Stomach (tissue), 9 donors: ENCODE results near the gene SIK2. TPM values are rescaled to one million over a fixed set of nuclear protein-coding genes. Genes with fewer than 3 reads are reported as not detected.

ENCODE experiments used
- DNase-seq, 2 donors: peaks; one replicate each; pipeline versions ENCODE4 v3.0.0 to v3.0.0-alpha.2; 2013 to 2019
- H3K27ac ChIP-seq, 5 donors: fragments of 200-600 bp in 4 of 5; sonication (generic) in 4 of 5; one replicate each; pipeline ENCODE4 v1.5.1; 2013 to 2019; ENCODE audit warnings: mild to moderate bottlenecking in 1 of 5, moderate library complexity in 1 of 5
- H3K27me3 ChIP-seq, 3 donors: fragments of 200-600 bp; sonication (generic); one replicate each; pipeline ENCODE4 v1.5.1; 2017 to 2019; ENCODE audit warnings: mixed run types in 1 of 3
- H3K36me3 ChIP-seq, 4 donors: fragments of 200-600 bp; sonication (generic); 1 replicate in 3 of 4; 2 replicates in 1 of 4; pipeline ENCODE4 v1.5.1; 2016 to 2019
- H3K4me1 ChIP-seq, 4 donors: fragments of 200-600 bp; sonication (generic); one replicate each; pipeline ENCODE4 v1.5.1; 2016 to 2019
- H3K4me3 ChIP-seq, 4 donors: fragments of 200-600 bp; sonication (generic) in 3 of 4; one replicate each; pipeline ENCODE4 v1.5.1; 2016 to 2019; ENCODE audit warnings: mild to moderate bottlenecking in 1 of 4
- H3K9me3 ChIP-seq, 4 donors: fragments of 200-600 bp; sonication (generic); one replicate each; pipeline ENCODE4 v1.5.1; 2016 to 2019
- EP300 ChIP-seq: sonication (generic); formaldehyde crosslinking; IDR thresholded peaks from one replicate; pipeline ENCODE4 v1.6.1; 2017; ENCODE audit warnings: antibody characterized with exemption
- POLR2A ChIP-seq, 4 donors: fragments of 450-650 bp; IDR thresholded peaks; one replicate each; pipeline ENCODE4 v1.6.1; 2016; ENCODE audit warnings: antibody characterized with exemption in 4 of 4, control low read depth in 2 of 4, mild to moderate bottlenecking in 1 of 4, moderate library complexity in 1 of 4
- POLR2AphosphoS5 ChIP-seq, 3 donors: sonication (generic); formaldehyde crosslinking; IDR thresholded peaks; one replicate each; pipeline ENCODE4 v1.6.1; 2016; ENCODE audit warnings: antibody characterized with exemption in 3 of 3
- WGBS, 5 donors: extraction: QIAGEN DNeasy Blood & Tissue Kit in 3 of 5; methylation state at CpG; one replicate each; pipeline versions ENCODE4 v1.1.5 to v1.1.7; 2013 to 2018; 5-methylcytosine and 5-hydroxymethylcytosine counted together
- intact Hi-C: fragments of 100-400 bp; cut with DNase I; formaldehyde crosslinking; loops from one replicate; pipeline ENCODE4 v1.15.1; 2023; ENCODE audit warnings: low total_unique reads
- polyA plus RNA-seq, 3 donors: library from polyadenylated mRNA; stranded (reverse); fragments of 200-250 nt; gene quantifications; one replicate each; pipeline ENCODE4 v1.2.3, GENCODE V29; 2013
- total RNA-seq, 5 donors: library from RNA; depleted of rRNA; stranded (reverse); fragments of >200 nt; gene quantifications; one replicate each; pipeline versions ENCODE4 v1.1.0 to v1.2.3, GENCODE V29; 2014 to 2016
- TF ChIP-seq, protein P1 (sequence below), 7 experiments: fragments of 450-650 bp in 4 of 7; fragments of 200-600 bp in 3 of 7; sonication (generic) in 3 of 7; IDR thresholded peaks; one replicate each; pipeline ENCODE4 v1.5.1; 2016 to 2019; ENCODE audit warnings: antibody characterized with exemption in 7 of 7, control low read depth in 2 of 7, mild to moderate bottlenecking in 1 of 7
- donor health status: healthy with polysubstance abuse.
- donor health status: Bipolar disorder and iron deficiency.
- donor health status: healthy.

Gene SIK2
- total and polyA plus RNA-seq, 8 donors: 5.5 to 86.9 (median 18.4) TPM

DNA sequence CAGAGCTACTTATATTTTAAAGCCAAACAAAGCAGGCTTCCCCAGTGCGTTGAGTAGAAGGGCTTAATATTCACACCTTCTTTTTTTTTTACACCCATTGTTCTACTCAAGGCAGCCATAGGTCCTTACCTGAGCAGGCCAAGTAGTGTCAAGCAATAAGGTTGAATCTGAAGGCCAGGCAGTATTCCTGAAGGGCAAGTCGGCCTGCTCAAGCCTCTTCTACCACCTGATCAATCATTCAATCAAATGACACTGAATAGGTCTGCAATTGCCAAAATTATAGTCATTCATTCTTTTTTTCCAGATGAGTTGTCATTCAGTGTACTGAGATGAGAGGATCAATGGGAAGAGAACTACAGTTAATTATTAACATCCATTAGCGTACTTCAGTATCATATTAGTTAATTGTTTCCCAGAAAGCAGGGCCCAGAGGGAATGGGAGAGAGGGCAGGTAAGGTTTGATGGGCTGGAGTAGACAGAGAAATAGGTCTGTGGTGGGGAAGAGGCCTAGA is 175.9 kb downstream of the SIK2 start:
- Histone ChIP-seq H3K36me3 (no peaks in the 10 kb centered on the region), H3K27ac (no peak overlapping the region), H3K4me1 (peaks cover 10 to 54% (median 23%) of the 10 kb centered on the region in 4 donors), H3K9me3 (no peaks in the 10 kb centered on the region), H3K27me3 (no peaks in the 10 kb centered on the region), H3K4me3 (no peak overlapping the region)
- TF ChIP-seq POLR2A (IDR thresholded peaks at IDR 0.05) (no peak), POLR2AphosphoS5 (IDR thresholded peaks at IDR 0.05) (no peak), EP300 (no peak)
- TF ChIP-seq, protein P1, sequence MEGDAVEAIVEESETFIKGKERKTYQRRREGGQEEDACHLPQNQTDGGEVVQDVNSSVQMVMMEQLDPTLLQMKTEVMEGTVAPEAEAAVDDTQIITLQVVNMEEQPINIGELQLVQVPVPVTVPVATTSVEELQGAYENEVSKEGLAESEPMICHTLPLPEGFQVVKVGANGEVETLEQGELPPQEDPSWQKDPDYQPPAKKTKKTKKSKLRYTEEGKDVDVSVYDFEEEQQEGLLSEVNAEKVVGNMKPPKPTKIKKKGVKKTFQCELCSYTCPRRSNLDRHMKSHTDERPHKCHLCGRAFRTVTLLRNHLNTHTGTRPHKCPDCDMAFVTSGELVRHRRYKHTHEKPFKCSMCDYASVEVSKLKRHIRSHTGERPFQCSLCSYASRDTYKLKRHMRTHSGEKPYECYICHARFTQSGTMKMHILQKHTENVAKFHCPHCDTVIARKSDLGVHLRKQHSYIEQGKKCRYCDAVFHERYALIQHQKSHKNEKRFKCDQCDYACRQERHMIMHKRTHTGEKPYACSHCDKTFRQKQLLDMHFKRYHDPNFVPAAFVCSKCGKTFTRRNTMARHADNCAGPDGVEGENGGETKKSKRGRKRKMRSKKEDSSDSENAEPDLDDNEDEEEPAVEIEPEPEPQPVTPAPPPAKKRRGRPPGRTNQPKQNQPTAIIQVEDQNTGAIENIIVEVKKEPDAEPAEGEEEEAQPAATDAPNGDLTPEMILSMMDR (IDR thresholded peaks at IDR 0.05): no peak
- WGBS, 5 donors: 53 to 76% (median 60%) methylated on average over 3 of the region's 3 CpGs
- DNase-seq: no peak
- intact Hi-C loops: no loop called here

DNA sequence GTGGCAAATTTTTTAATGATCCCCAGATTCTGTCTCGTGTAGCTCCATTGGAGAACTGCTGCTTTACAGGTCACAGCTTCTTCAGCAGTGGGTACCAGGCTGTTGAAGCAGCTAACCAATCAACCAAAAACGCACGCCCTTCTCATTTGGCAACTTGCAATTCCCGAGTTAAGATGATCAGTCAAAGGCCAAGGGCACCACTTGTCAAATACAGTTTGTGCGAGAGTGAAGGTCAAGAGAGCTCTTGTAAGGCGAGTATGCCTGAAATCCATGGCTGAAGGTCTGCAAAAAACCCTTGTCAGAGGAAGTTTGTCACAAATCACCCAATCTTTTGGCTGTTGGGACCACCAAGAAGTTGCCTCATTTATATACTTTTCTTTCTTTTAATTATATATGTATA is 176.9 kb downstream of the SIK2 start:
- Histone ChIP-seq H3K27ac (no peak overlapping the region), H3K36me3 (peaks cover 0 to 3% (median 1%) of the 10 kb centered on the region in 4 donors), H3K9me3 (no peaks in the 10 kb centered on the region), H3K4me3 (no peak overlapping the region), H3K27me3 (no peaks in the 10 kb centered on the region), H3K4me1 (peaks cover 10 to 53% (median 23%) of the 10 kb centered on the region in 4 donors)
- WGBS, 5 donors: 79 to 89% (median 85%) methylated on average over 6 of the region's 6 CpGs
- TF ChIP-seq, protein P1 (IDR thresholded peaks at IDR 0.05): no peak
- no peak for TF ChIP-seq EP300
- TF ChIP-seq POLR2AphosphoS5 (IDR thresholded peaks at IDR 0.05): no peak
- TF ChIP-seq POLR2A (IDR thresholded peaks at IDR 0.05): no peak
- intact Hi-C loops: no loop called here
- DNase-seq: no peak

Other genes starting within 250 kb of the SIK2 start
- 10 to 100 TPM in 2 of 5 donors, 1 to 10 TPM in 2, not detected in 1; 2.8 to 43.2 (median 14.8) TPM for gene POU2AF1, start 223.2 kb upstream of the SIK2 start, total RNA-seq
- gene POU2AF1, start 223.2 kb upstream of the SIK2 start, polyA plus RNA-seq: 10 to 100 TPM in 1 of 3 donors, 1 to 10 TPM in 2; 7.0 to 12.3 (median 8.8) TPM
- not detected for gene BTG4, start 90.1 kb upstream of the SIK2 start, total RNA-seq
- not detected for gene BTG4, start 90.1 kb upstream of the SIK2 start, polyA plus RNA-seq
- gene HOATZ, start 87.7 kb upstream of the SIK2 start, total RNA-seq: not detected
- gene HOATZ, start 87.7 kb upstream of the SIK2 start, polyA plus RNA-seq: under 1 TPM in 1 of 3 donors, not detected in 2; 0.18 TPM
- gene LAYN, start 61.7 kb upstream of the SIK2 start, total RNA-seq: 10 to 100 TPM in 3 of 5 donors, 1 to 10 TPM in 1, under 1 TPM in 1; 0.87 to 54.0 (median 23.5) TPM
- gene LAYN, start 61.7 kb upstream of the SIK2 start, polyA plus RNA-seq: 1 to 10 TPM; 2.4 to 3.3 (median 2.6) TPM
- 10 to 100 TPM in 4 of 5 donors, 1 to 10 TPM in 1; 5.5 to 71.2 (median 41.1) TPM for gene PPP2R1B, start 163.9 kb downstream of the SIK2 start, total RNA-seq
- gene PPP2R1B, start 163.9 kb downstream of the SIK2 start, polyA plus RNA-seq: 10 to 100 TPM in 2 of 3 donors, 1 to 10 TPM in 1; 9.6 to 15.3 (median 13.3) TPM